GM12878 (cell line): ENCODE data around the gene DDX54. TPM values are rescaled to one million over a fixed set of nuclear protein-coding genes. Genes with fewer than 3 reads are reported as not detected.

ENCODE experiments used
- BCL3 ChIP-seq: IDR thresholded peaks from 2 replicates; pipeline ENCODE4 v1.6.1; 2011; ENCODE audit warnings: borderline replicate concordance, low read depth, mild to moderate bottlenecking, moderate library complexity, low read length; ENCODE audit not compliant: insufficient read depth, poor library complexity, severe bottlenecking
- CBFB ChIP-seq: IDR thresholded peaks from 2 replicates; pipeline ENCODE4 v1.6.1; 2016; ENCODE audit warnings: antibody characterized with exemption, low read depth
- CBX5 ChIP-seq: sonication (generic); IDR thresholded peaks from 2 replicates; pipeline ENCODE4 v1.6.1; 2016; ENCODE audit warnings: low read depth, moderate library complexity, mild to moderate bottlenecking, inconsistent platforms
- FOS ChIP-seq: IDR thresholded peaks from 3 replicates; pipeline ENCODE4 v1.6.1; 2011; ENCODE audit warnings: borderline replicate concordance; ENCODE audit not compliant: insufficient read length; ENCODE audit errors: extremely low read depth
- FOXK2 ChIP-seq: fragments of 450-650 bp; IDR thresholded peaks from 2 replicates; pipeline ENCODE4 v1.6.1; 2017; ENCODE audit warnings: mild to moderate bottlenecking, moderate library complexity
- IKZF1 ChIP-seq: fragments of 450-650 bp; conservative IDR thresholded peaks from 2 replicates; pipeline ENCODE4 v1.6.1; 2017; ENCODE audit warnings: antibody characterized with exemption, mild to moderate bottlenecking
- MTA2 ChIP-seq: fragments of 450-650 bp; IDR thresholded peaks from 2 replicates; pipeline ENCODE4 v1.6.1; 2016; ENCODE audit warnings: low read depth, mild to moderate bottlenecking, moderate library complexity
- MTA3 ChIP-seq: IDR thresholded peaks from 2 replicates; pipeline ENCODE4 v1.6.1; 2012; ENCODE audit warnings: low read length, inconsistent platforms, borderline replicate concordance
- MXI1 ChIP-seq: fragments of 150-350 bp; IDR thresholded peaks from 2 replicates; pipeline ENCODE4 v1.6.1; 2011; ENCODE audit warnings: low read depth, mild to moderate bottlenecking, inconsistent platforms, low read length, improper control_type of control experiment
- NFIC ChIP-seq: IDR thresholded peaks from 2 replicates; pipeline ENCODE4 v1.6.1; 2012; ENCODE audit warnings: low read depth, mild to moderate bottlenecking, inconsistent platforms, low read length, moderate library complexity
- NR2F1 ChIP-seq: fragments of 450-650 bp; conservative IDR thresholded peaks from 2 replicates; pipeline ENCODE4 v1.6.1; 2017; ENCODE audit warnings: mild to moderate bottlenecking
- NRF1 ChIP-seq: conservative IDR thresholded peaks from 2 replicates; pipeline ENCODE4 v1.6.1; 2011; ENCODE audit warnings: mild to moderate bottlenecking, low read depth, low read length, improper control_type of control experiment
- PAX5 ChIP-seq: IDR thresholded peaks from 2 replicates; pipeline ENCODE4 v1.6.1; 2011; ENCODE audit warnings: low read depth, low read length, borderline replicate concordance
- RB1 ChIP-seq: fragments of 450-650 bp; formaldehyde crosslinking; IDR thresholded peaks from 2 replicates; pipeline ENCODE4 v1.6.1; 2017; ENCODE audit warnings: mild to moderate bottlenecking, borderline replicate concordance
- REST ChIP-seq: IDR thresholded peaks from 2 replicates; pipeline ENCODE4 v1.6.1; 2012; ENCODE audit warnings: mild to moderate bottlenecking, low read depth, low read length
- SIN3A ChIP-seq: IDR thresholded peaks from 2 replicates; pipeline ENCODE4 v1.6.1; 2012; ENCODE audit warnings: low read depth, low read length, improper control_type of control experiment
- SMAD5 ChIP-seq: IDR thresholded peaks from 2 replicates; pipeline ENCODE4 v1.6.1; 2016; ENCODE audit warnings: antibody characterized with exemption, low read depth
- SMC3 ChIP-seq: IDR thresholded peaks from 2 replicates; pipeline ENCODE4 v1.6.1; 2011; ENCODE audit warnings: low read length, improper control_type of control experiment, borderline replicate concordance
- SUZ12 ChIP-seq: fragments of 200-600 bp; sonication (generic); IDR thresholded peaks from one replicate; pipeline ENCODE4 v1.6.1; 2018; ENCODE audit warnings: antibody characterized with exemption, mild to moderate bottlenecking; ENCODE audit not compliant: unreplicated experiment
- TBL1XR1 ChIP-seq: IDR thresholded peaks from 2 replicates; pipeline ENCODE4 v1.6.1; 2012; ENCODE audit warnings: low read depth, low read length, improper control_type of control experiment
- TCF3 ChIP-seq: IDR thresholded peaks from 2 replicates; pipeline ENCODE4 v1.6.1; 2012; ENCODE audit warnings: low read depth, mild to moderate bottlenecking, low read length, borderline replicate concordance; ENCODE audit not compliant: insufficient read depth
- YY1 ChIP-seq: IDR thresholded peaks from 2 replicates; pipeline ENCODE4 v1.6.1; 2011; ENCODE audit warnings: low read depth, mild to moderate bottlenecking, low read length
- ZNF217 ChIP-seq: fragments of 450-650 bp; IDR thresholded peaks from 2 replicates; pipeline ENCODE4 v1.6.1; 2017; ENCODE audit warnings: antibody characterized with exemption, mild to moderate bottlenecking
- polyA plus RNA-seq, 11 experiments: library from polyadenylated mRNA; depleted of rRNA in 4 of 11; unstranded in 6 of 11; stranded (reverse) in 5 of 11; fragments of >200 nt; fragmentation: Nextera tagmentation in 4 of 11; fragmentation: Illumina TruSeq in 1 of 11; extraction: Ambion mirVana in 4 of 11; extraction: Trizol in 1 of 11; gene quantifications; 1 replicate in 1 of 11; 2 replicates in 10 of 11; pipeline versions ENCODE4 v1.2.1 to v1.2.3, GENCODE V29; 2011 to 2016; ENCODE audit warnings: inconsistent platforms in 2 of 11, missing spikeins in 2 of 11, low read depth in 1 of 11
- total RNA-seq, 4 experiments: library from RNA; depleted of rRNA in 3 of 4; stranded (reverse); fragments of >200 nt in 3 of 4; fragmentation: Illumina TruSeq in 1 of 4; extraction: Trizol in 1 of 4; gene quantifications; 2 replicates each; pipeline versions ENCODE4 v1.2.1 to v1.2.3, GENCODE V29; 2013 to 2021

Gene DDX54
- total and polyA plus RNA-seq, 10 of the 15 experiments (the other 5 are each of a cell fraction or from before 2014, with no cell fraction given), result 1.9 to 115 (median 56.3) TPM

- TF ChIP-seq CBX5 (no peak), TCF3 (no peak), BCL3 (peak; percentile 46), SIN3A (no peak), FOS (no peak), SMC3 (no peak), SMAD5 (no peak), NFIC (peak; percentile 97), MTA3 (peak; percentile 93), CBFB (peak; percentile 95), MTA2 (peak; percentile 84), ZNF217 (peak; percentile 94), REST (no peak), FOXK2 (no peak), NR2F1 (peak; percentile 81; the same call in 1 of the 2 replicates), MXI1 (no peak), PAX5 (peak; percentile 87; the same call in 1 of the 2 replicates), YY1 (no peak), NRF1 (no peak), SUZ12 (no peak), IKZF1 (peak; percentile 99), TBL1XR1 (no peak; the same call in 1 of the 2 replicates), RB1 (peak; percentile 52; the same call in 1 of the 2 replicates)
These were observed 29.7 kb upstream of the DDX54 start (continued) for GRCh38 chr12:113214895-113215400.
